Fibroblast of mammary gland (primary cell): Measurements from ENCODE around the gene IDNK.

Experiments
- DNase-seq: peaks from one replicate; pipeline ENCODE4 v3.0.0-alpha.2; 2010; ENCODE audit warnings: low read depth
- H3K4me3 ChIP-seq: 2 replicates; pipeline ENCODE4 v1.5.1; 2011; ENCODE audit warnings: low read depth, mild to moderate bottlenecking, low read length, moderate library complexity; ENCODE audit not compliant: control insufficient read depth
- CTCF ChIP-seq: conservative IDR thresholded peaks from 2 replicates; pipeline ENCODE4 v1.5.1; 2011; ENCODE audit warnings: low read depth, low read length, inconsistent platforms; ENCODE audit not compliant: control insufficient read depth, insufficient read depth

Gene IDNK

DNA sequence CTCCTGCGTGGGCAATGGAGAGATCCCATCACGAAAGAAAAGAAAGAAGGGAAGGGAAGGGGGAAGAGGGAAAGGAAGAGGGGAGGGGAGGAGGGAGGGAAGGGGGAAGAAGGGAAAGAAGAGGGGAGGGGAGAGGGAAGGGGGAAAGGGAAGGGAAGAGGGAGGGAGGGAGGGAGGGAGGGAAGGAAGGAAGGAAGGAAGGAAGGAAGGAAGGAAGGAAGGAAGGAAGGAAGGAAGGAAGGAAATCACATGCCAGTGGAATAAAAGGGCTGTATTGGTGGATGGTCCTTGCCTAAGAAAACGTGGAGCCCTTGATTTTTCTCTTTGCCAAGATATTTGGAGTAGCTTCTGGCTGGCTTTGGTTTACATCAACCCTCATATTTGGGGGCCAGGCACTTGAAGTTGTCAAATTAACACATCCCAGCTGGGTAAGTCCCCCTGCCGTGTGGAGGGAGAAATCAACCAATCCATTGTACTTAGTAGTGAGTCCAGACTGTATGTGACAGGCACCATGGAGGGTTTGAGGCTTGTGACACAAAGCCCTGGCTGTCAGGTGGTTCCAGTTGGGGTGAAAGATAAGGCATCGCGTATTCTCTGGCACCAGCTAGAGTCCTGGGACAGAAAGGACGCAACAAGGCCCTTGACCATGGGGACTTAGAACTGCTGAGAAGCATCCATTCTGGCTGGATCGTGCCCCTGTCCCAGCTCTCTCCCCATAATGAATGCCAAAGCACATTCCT is 23.7 kb downstream of the IDNK start:
- DNase-seq, result no peak
- TF ChIP-seq CTCF, result no peak
- H3K4me3 ChIP-seq, result no peak overlapping the region

- peak; percentile 77 for TF ChIP-seq CTCF
- DNase-seq, result peak; percentile 44
- H3K4me3 ChIP-seq, result no peak overlapping the region
Measured at GRCh38 chr9:83649080-83649479, 26.1 kb downstream of the IDNK start.

DNA sequence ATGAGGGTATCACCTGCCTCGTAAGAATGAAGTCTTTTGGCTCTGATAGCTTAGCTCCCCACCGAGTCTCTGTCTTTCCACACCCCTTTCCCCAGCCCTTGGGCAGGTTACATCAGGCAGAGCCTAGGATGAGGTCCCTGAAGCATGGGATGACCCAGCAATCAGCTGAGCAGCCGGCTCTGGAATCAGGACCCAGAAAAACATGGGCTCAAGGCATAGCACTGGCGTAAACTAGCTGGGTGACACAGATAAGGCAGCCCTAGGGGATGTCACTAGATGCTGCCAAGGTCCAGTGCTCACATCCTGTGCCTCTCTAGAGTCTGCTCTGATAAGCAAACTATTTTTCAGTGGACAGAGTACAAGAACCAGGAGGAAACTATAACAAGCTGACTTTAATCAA is 26.6 kb downstream of the IDNK start:
- no peak for TF ChIP-seq CTCF
- H3K4me3 ChIP-seq, result no peak overlapping the region
- DNase-seq, result no peak

- DNase-seq, result no peak
- H3K4me3 ChIP-seq, result no peak overlapping the region
- no peak for TF ChIP-seq CTCF
Measured at GRCh38 chr9:83651558-83651957, 28.6 kb downstream of the IDNK start.

DNA sequence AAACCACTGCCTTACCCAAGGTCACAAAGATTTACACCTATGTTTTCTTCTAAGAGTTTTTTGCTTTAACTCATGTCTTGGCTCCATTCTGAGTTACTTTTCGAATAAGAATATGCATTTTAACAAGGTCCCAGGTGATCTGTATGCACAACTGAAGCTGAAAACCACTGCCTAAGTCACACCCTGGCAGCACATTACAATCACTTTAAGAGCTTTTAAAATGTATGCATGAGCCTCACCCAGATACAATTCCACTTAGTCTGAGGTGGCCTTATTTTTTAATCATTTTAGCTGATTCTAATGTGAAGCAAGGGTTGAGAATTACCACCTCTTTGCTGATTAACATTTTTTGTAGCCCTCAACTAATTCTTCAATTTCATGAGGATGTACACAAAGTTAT is 29.5 kb downstream of the IDNK start:
- no peak for TF ChIP-seq CTCF
- H3K4me3 ChIP-seq, result no peak overlapping the region

GRCh38 chr9:83655433-83655832 is 32.5 kb downstream of the IDNK start:
- no peak overlapping the region for H3K4me3 ChIP-seq
- TF ChIP-seq CTCF, result no peak
- no peak for DNase-seq

More for the DNA sequence above, 29.5 kb downstream of the IDNK start:
- no peak for DNase-seq
